AG10803 (cell line): Measurements from ENCODE around the gene COL15A1.
A peak's percentile ranks its signal among the peaks of the same experiment; 100 is the strongest.
"Not testable (repeated sequence)": the region's sequence is repeated elsewhere in the genome, so short reads cannot be mapped to it uniquely, and the experiment has no call there.

Source experiments
- DNase-seq: peaks from one replicate; pipeline ENCODE4 v3.0.0; 2010; ENCODE audit warnings: low read depth
- H3K4me3 ChIP-seq: 2 replicates; pipeline ENCODE4 v1.5.1; 2011; ENCODE audit warnings: mild to moderate bottlenecking, low read length, control low read depth
- TF ChIP-seq, protein P1 (sequence below): conservative IDR thresholded peaks from 2 replicates; pipeline ENCODE4 v1.5.1; 2011; ENCODE audit warnings: mild to moderate bottlenecking, low read length, control low read depth, inconsistent platforms

The COL15A1 gene

GRCh38 chr9:98907055-98907454 is 36.7 kb upstream of the COL15A1 start:
- DNase-seq = peak; percentile 30
- TF ChIP-seq, protein P1, sequence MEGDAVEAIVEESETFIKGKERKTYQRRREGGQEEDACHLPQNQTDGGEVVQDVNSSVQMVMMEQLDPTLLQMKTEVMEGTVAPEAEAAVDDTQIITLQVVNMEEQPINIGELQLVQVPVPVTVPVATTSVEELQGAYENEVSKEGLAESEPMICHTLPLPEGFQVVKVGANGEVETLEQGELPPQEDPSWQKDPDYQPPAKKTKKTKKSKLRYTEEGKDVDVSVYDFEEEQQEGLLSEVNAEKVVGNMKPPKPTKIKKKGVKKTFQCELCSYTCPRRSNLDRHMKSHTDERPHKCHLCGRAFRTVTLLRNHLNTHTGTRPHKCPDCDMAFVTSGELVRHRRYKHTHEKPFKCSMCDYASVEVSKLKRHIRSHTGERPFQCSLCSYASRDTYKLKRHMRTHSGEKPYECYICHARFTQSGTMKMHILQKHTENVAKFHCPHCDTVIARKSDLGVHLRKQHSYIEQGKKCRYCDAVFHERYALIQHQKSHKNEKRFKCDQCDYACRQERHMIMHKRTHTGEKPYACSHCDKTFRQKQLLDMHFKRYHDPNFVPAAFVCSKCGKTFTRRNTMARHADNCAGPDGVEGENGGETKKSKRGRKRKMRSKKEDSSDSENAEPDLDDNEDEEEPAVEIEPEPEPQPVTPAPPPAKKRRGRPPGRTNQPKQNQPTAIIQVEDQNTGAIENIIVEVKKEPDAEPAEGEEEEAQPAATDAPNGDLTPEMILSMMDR = no peak
- no peak overlapping the region for H3K4me3 ChIP-seq

DNA sequence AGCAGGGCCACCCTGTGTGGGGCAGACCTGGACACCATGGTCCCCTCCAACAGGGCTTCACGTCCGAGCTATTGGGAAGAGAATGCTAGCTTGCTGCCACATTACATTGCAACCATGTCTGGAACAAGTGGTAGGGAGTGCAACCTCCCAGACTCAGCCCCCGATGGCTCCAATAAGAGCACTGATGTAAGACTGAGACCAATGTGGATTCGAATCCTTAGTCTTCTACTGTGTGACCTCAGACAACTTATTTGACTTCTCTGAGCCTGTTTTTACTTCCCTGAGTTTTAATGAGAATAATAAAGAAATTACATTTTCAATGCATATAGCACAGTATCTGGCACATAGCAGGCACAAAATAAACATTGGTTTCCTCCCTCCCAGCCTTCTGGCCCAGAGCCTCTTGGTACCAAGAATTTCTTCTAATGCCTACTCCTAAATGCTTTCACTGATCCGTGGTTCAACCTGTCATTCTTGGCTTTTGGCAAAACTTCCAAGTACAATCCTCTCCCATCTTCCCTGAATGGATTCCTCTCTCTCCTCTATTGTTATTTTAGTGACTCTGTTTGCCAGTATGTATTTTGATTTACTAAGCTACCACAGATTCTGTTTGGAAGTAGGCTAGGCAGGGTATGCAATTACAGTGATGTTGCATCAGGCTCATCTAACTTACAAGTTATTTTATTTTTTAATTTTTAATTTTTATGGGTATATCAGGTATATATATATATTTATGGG is 34.6 kb upstream of the COL15A1 start:
- DNase-seq = peak; percentile 96
- TF ChIP-seq, protein P1 = no peak
- no peak overlapping the region for H3K4me3 ChIP-seq

DNA sequence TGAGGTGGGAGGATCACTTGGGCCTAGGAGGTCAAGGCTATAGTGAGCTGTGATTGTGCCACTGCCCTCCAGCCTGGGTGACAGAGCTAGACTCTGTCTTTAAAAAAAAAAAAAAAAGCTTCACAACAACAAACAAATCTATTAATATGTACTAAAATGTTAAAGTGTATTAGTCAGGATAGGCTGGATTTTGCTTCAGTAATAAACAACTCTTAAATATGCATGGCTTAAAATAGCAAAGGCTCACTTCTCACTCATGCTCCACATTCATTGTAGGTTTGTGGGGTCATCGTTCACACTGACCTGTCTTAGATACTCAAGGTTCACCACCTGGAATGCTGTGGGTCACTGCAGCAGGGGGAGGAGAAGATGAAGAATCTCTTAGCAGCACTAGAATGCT is 33.8 kb upstream of the COL15A1 start:
- no peak overlapping the region for H3K4me3 ChIP-seq
- TF ChIP-seq, protein P1 = no peak
- DNase-seq = no peak

DNA sequence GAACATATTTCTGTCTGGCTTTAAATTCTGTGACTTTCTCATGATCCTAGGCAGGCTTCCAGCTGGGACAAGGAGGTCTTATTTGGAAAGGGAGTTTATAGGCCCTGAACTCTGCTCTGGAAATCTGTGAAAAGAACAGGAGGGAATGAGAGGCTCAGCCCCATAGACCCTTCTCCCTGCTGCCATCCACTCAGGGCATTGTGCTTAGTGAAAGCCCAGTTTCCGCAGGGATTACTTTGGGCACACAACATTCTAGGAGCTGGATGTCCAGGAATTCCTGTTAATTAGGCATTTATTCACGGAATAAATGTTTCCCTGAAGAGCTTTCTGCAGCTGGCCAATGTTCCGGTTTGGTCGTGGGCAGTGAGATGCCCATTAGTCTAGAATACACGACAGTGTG is 32.7 kb upstream of the COL15A1 start:
- DNase-seq = no peak
- no peak overlapping the region for H3K4me3 ChIP-seq
- TF ChIP-seq, protein P1 = no peak

GRCh38 chr9:98911738-98912137 is 32.0 kb upstream of the COL15A1 start:
- not testable (repeated sequence) for DNase-seq, H3K4me3 ChIP-seq

DNA sequence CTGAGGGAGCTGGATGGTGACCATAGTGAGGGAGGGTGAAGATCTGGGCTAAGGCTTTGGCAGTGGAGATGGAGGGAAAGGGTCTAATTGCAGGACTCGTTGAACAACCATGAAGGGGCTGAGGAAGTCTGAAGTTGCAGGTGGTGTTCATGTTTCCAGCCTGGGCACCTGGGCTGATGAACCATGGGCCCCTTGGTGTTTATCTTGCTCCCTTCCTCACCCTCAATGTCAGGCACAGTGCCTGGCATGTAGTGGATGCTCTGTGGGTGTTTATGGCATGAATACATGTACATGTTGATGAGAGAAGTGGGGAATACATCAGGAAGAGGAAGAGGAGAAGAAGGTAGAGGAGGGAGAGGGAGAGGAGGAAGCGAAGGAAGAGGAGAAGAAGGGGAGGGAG is 31.3 kb upstream of the COL15A1 start:
- TF ChIP-seq, protein P1 = no peak
- H3K4me3 ChIP-seq = no peak overlapping the region
- no peak for DNase-seq

DNA sequence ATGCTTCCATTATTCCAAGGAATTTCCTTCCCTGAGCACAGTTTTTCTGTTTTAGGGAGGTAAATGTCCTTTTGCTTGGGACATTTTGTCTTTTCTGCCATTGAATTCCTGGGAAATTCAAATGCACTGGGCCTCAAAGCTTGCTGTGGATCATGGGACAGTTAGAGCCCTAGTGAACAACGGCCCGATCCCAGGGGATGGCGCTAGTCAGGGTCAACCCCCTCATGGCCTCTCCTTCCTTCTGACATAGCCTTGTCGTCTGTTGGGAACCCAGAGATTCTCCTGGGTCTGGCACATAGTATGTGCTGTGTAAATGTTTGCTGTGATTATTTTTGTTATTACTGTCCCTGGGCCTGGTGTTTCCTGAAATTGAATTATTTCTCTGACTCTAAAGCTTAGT is 30.7 kb upstream of the COL15A1 start:
- no peak for DNase-seq
- TF ChIP-seq, protein P1 = no peak
- no peak overlapping the region for H3K4me3 ChIP-seq

DNA sequence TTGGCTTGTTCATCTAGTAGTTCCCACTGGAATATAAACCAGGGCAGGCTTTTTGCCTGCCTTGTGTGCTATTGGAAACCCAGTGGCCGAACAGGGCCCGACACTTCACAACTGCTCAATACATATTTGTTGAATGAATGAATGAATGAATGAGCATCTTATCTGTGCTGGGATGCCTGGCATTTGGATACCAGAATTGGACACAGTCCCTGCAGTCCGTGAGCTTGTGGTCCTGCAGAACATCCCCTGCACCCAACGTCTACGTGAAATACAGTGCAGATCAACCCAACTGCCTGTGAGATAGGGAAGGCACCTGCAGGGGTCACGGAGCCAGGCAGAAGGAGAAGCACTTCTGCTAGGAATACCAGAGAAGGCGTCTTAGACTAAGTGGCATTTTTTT is 30.0 kb upstream of the COL15A1 start:
- no peak for DNase-seq
- TF ChIP-seq, protein P1 = no peak
- no peak overlapping the region for H3K4me3 ChIP-seq
